ENCODE results near the gene APBB1IP. TPM values are rescaled to one million over a fixed set of nuclear protein-coding genes. Genes with fewer than 3 reads are reported as not detected.

The APBB1IP gene
- total RNA-seq, 4 donors from 2014 or later: 2.6 to 6.2 (median 5.1) TPM

DNA sequence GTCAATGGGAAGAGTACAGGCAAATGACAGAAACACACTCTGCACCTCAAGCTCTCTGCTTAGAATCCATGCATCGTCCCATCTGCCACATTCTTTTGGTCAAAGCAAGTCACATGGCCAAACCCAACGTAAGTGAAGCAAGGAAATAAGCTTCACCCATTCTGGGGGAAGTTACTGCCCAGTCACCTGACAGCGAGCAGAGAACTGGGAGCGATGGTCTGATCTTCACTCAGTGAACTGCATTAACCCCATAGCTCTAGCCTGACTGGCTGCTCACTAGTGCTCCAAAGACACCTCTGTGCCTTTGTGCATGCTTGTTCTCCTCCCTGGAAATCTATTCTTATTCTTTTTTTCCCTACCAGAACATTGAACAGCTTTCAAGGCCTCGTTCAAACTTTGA is 89.9 kb downstream of the APBB1IP start:
- peak; percentile 57 for DNase-seq (ENCODE audit: extremely low spot score)

DNA sequence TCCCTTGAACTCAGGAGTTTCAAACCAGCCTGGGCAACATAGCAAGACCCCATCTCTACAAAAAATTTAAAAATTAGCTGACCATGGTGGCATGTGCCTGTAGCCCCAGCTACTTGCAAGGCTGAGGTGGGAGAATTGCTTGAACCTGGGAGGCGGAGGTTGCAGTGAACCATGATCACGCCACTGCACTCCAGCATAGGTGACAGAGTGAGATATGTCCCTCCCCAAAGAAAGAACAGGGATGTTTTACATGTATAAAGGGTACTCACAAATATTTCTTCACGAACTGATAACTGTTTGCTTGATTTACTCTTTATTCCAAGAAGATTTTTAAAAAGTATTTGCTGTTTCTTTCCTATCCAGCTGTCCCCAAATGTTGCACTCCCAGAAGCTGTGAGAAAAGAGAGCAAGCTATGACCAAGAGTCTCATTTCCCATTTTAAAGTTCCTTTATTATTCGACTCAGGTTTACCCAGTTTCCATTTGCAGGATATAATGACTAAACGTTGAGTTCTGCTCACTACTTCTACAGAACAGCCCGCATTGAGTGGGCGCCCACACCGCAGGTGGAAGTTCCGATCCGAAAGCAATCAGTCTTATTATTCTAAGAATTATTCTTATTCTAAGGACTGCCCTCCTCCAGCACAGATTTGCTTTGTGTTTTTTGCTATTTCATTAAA is 90.7 kb downstream of the APBB1IP start:
- DNase-seq (ENCODE audit: extremely low spot score): peak; percentile 80
- H3K9me3 ChIP-seq: no peaks in the 10 kb centered on the region
- no peaks in the 10 kb centered on the region for H3K36me3 ChIP-seq
- no peak overlapping the region for H3K4me3 ChIP-seq
- intact Hi-C loops (cut with DNase I): no loop called here
- no peaks in the 10 kb centered on the region for H3K4me1 ChIP-seq
- no peak overlapping the region for H3K27ac ChIP-seq (replicated peaks in 1 of 4)
- WGBS: 84% methylated on average over 10 of the region's 10 CpGs
- no peaks in the 10 kb centered on the region for H3K27me3 ChIP-seq
- TF ChIP-seq EP300 (IDR thresholded peaks at IDR 0.05): no peak
- no peak for TF ChIP-seq POLR2AphosphoS5 (IDR thresholded peaks at IDR 0.05)
- no peak for TF ChIP-seq POLR2A (IDR thresholded peaks at IDR 0.05; ENCODE audit: low read depth)
- TF ChIP-seq, protein P1, sequence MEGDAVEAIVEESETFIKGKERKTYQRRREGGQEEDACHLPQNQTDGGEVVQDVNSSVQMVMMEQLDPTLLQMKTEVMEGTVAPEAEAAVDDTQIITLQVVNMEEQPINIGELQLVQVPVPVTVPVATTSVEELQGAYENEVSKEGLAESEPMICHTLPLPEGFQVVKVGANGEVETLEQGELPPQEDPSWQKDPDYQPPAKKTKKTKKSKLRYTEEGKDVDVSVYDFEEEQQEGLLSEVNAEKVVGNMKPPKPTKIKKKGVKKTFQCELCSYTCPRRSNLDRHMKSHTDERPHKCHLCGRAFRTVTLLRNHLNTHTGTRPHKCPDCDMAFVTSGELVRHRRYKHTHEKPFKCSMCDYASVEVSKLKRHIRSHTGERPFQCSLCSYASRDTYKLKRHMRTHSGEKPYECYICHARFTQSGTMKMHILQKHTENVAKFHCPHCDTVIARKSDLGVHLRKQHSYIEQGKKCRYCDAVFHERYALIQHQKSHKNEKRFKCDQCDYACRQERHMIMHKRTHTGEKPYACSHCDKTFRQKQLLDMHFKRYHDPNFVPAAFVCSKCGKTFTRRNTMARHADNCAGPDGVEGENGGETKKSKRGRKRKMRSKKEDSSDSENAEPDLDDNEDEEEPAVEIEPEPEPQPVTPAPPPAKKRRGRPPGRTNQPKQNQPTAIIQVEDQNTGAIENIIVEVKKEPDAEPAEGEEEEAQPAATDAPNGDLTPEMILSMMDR (IDR thresholded peaks at IDR 0.05): no peak

More for the DNA sequence above, 89.9 kb downstream of the APBB1IP start:
- no peaks in the 10 kb centered on the region for H3K36me3 ChIP-seq
- 81% methylated on average over 5 of the region's 5 CpGs for whole genome bisulfite sequencing
- TF ChIP-seq EP300 (IDR thresholded peaks at IDR 0.05) (no peak), POLR2A (IDR thresholded peaks at IDR 0.05; ENCODE audit: low read depth) (no peak), POLR2AphosphoS5 (IDR thresholded peaks at IDR 0.05) (no peak)
- TF ChIP-seq, protein P1 (IDR thresholded peaks at IDR 0.05): no peak
- H3K27me3 ChIP-seq: no peaks in the 10 kb centered on the region
- no peak overlapping the region for H3K27ac ChIP-seq (replicated peaks in 1 of 4)
- H3K4me3 ChIP-seq: no peak overlapping the region
- intact Hi-C loops (cut with DNase I): no loop called here
- H3K4me1 ChIP-seq: no peaks in the 10 kb centered on the region
- no peaks in the 10 kb centered on the region for H3K9me3 ChIP-seq

DNA sequence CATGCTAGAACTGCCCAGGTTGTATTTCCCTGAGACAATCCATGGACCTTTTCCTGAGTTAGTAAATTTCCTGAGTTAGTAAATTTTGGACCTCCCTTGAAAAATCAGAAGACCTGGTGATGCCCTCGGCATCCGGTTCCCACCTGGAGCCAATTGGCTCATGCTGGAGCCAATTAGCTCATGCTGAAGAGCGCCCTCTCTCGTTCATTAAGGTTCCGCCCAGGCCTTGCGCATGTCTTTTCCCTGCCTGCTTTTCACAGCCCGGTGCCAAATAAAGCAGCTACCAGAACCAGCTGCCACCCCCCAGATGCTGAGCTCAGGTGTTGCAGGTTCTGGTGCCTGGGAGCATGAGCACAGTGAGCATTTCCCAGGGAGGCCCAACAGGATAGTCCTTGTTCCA is 96.2 kb downstream of the APBB1IP start:
- no peaks in the 10 kb centered on the region for H3K36me3 ChIP-seq
- 72% methylated on average over 7 of the region's 7 CpGs for WGBS
- no peaks in the 10 kb centered on the region for H3K9me3 ChIP-seq
- intact Hi-C loops (cut with DNase I): no loop called here
- no peaks in the 10 kb centered on the region for H3K4me1 ChIP-seq
- no peak overlapping the region for H3K27ac ChIP-seq (replicated peaks in 1 of 4)
- no peak for DNase-seq (ENCODE audit: extremely low spot score)
- H3K27me3 ChIP-seq: peaks cover 0 to 8% (median 0%) of the 10 kb centered on the region in 4 donors
- TF ChIP-seq POLR2A (IDR thresholded peaks at IDR 0.05; ENCODE audit: low read depth) (no peak), EP300 (IDR thresholded peaks at IDR 0.05) (no peak), POLR2AphosphoS5 (IDR thresholded peaks at IDR 0.05) (no peak)
- TF ChIP-seq, protein P1 (IDR thresholded peaks at IDR 0.05): no peak
- H3K4me3 ChIP-seq: no peak overlapping the region

DNA sequence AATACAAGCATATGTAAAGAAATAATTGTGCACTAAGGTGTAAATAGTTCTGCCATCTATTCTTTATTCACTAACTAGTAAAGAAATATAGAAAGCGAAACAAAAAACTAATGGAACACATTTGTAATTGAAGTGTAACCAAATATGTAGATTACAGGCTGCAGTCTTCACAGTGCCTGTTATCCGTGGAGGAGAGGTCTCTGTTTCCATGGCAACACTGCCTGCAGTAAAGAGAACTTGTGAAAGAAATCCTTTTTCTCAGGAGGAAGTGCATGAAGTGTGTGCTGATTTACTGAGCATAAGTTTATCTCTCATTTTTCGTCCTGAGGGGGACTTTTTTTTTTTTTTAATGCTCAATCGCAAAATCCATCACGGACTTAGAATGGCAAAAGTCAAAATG is 102.5 kb downstream of the APBB1IP start:
- H3K27ac ChIP-seq (replicated peaks in 1 of 4): no peak overlapping the region
- no peaks in the 10 kb centered on the region for H3K4me1 ChIP-seq
- H3K4me3 ChIP-seq: no peak overlapping the region
- DNase-seq (ENCODE audit: extremely low spot score): no peak
- H3K27me3 ChIP-seq: peaks cover 0 to 8% (median 0%) of the 10 kb centered on the region in 4 donors
- intact Hi-C loops (cut with DNase I): no loop called here
- WGBS: 38% methylated on average over 5 of the region's 5 CpGs
- H3K9me3 ChIP-seq: no peaks in the 10 kb centered on the region
- H3K36me3 ChIP-seq: no peaks in the 10 kb centered on the region
- TF ChIP-seq POLR2A (IDR thresholded peaks at IDR 0.05; ENCODE audit: low read depth) (no peak), POLR2AphosphoS5 (IDR thresholded peaks at IDR 0.05) (no peak), EP300 (IDR thresholded peaks at IDR 0.05) (no peak)
- TF ChIP-seq, protein P1 (IDR thresholded peaks at IDR 0.05): no peak

All from esophagus muscularis mucosa (tissue), 4 donors.